ENCODE measurements around the gene NIP7.

- TF ChIP-seq POLR2A (IDR thresholded peaks at IDR 0.05; ENCODE audit: low read depth, low read length) (no peak), CTCF (conservative IDR thresholded peaks at IDR 0.05; ENCODE audit: low read depth, low read length) (no peak), SMC3 (IDR thresholded peaks at IDR 0.05; ENCODE audit: low read depth, low read length) (no peak), USF2 (IDR thresholded peaks at IDR 0.05; ENCODE audit: low read depth, low read length) (no peak), RFX5 (IDR thresholded peaks at IDR 0.05; ENCODE audit: low read depth, low read length) (no peak), RAD21 (IDR thresholded peaks at IDR 0.05; ENCODE audit: low read length) (no peak), MAFK (IDR thresholded peaks at IDR 0.05; ENCODE audit: low read depth, low read length) (no peak), BHLHE40 (IDR thresholded peaks at IDR 0.05; ENCODE audit: low read depth, low read length) (no peak), CEBPB (IDR thresholded peaks at IDR 0.05; ENCODE audit: low read depth, low read length) (no peak)
- TF ChIP-seq, protein P1, sequence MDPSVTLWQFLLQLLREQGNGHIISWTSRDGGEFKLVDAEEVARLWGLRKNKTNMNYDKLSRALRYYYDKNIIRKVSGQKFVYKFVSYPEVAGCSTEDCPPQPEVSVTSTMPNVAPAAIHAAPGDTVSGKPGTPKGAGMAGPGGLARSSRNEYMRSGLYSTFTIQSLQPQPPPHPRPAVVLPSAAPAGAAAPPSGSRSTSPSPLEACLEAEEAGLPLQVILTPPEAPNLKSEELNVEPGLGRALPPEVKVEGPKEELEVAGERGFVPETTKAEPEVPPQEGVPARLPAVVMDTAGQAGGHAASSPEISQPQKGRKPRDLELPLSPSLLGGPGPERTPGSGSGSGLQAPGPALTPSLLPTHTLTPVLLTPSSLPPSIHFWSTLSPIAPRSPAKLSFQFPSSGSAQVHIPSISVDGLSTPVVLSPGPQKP (IDR thresholded peaks at IDR 0.05; ENCODE audit: borderline replicate concordance, low read depth, low read length), result no peak
Observed at GRCh38 chr16:69327585-69328310, 11.8 kb upstream of the NIP7 start.

Data from IMR-90 (cell line).